HL-60 (cell line): ENCODE results near the gene PDE1C.

ENCODE experiments used
- DNase-seq, 2 experiments: peaks; one replicate each; pipeline ENCODE4 v3.0.0-alpha.2; 2010 to 2020; ENCODE audit warnings: low read depth in 1 of 2, low spot score in 1 of 2
- H3K27ac ChIP-seq: fragments of 250-450 bp; sonication (Bioruptor Pico); replicated peaks from 2 replicates; pipeline ENCODE4 v1.5.1; 2020; ENCODE audit warnings: mild to moderate bottlenecking, moderate library complexity
- H3K27me3 ChIP-seq: fragments of 250-450 bp; sonication (Bioruptor Pico); 2 replicates; pipeline ENCODE4 v1.5.1; 2021; ENCODE audit warnings: mild to moderate bottlenecking, moderate library complexity; ENCODE audit not compliant: insufficient read depth, poor library complexity, severe bottlenecking
- H3K4me3 ChIP-seq: replicated peaks from 2 replicates; pipeline ENCODE4 v1.5.1; 2011; ENCODE audit warnings: mild to moderate bottlenecking, control low read depth, low read length; ENCODE audit not compliant: insufficient read depth
- GABPA ChIP-seq: IDR thresholded peaks from 2 replicates; pipeline ENCODE4 v1.6.1; 2012; ENCODE audit warnings: low read depth
- POLR2AphosphoS5 ChIP-seq: IDR thresholded peaks from 2 replicates; pipeline ENCODE4 v1.6.1; 2012; ENCODE audit warnings: low read depth
- SPI1 ChIP-seq: IDR thresholded peaks from 2 replicates; pipeline ENCODE4 v1.6.1; 2012; ENCODE audit warnings: low read depth, mild to moderate bottlenecking, borderline replicate concordance
- TF ChIP-seq, protein P1 (sequence below): IDR thresholded peaks from 2 replicates; pipeline ENCODE4 v1.6.1; 2012; ENCODE audit warnings: low read depth; ENCODE audit not compliant: insufficient replicate concordance
- TF ChIP-seq, protein P2 (sequence below): IDR thresholded peaks from one replicate; pipeline ENCODE4 v1.5.1; 2011; ENCODE audit warnings: low read length, control low read depth, inconsistent platforms; ENCODE audit not compliant: insufficient read depth

PDE1C gene

DNA sequence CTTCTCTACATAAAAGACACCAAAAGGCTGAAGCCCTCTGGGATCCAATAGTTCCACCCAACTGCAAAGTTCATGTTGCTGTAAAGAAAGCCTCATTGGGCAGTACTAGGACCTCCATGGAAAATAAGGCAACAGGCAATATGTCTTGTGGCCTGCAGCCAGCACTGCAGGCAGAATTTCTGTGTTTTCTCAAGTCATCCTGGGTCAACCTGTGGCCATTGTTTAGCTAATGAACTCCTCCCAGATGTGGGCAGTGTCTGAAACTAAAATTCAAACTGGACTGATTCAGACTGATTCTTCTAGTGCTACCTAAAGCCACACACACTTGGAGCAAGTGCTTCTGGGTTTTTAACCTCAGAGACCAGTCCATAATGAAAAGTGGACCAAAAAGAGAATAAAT is 241.7 kb downstream of the PDE1C start:
- H3K27me3 ChIP-seq: no peaks in the 10 kb centered on the region
- no peak overlapping the region for H3K4me3 ChIP-seq
- no peak overlapping the region for H3K27ac ChIP-seq
- no peak for DNase-seq
- TF ChIP-seq, protein P1, sequence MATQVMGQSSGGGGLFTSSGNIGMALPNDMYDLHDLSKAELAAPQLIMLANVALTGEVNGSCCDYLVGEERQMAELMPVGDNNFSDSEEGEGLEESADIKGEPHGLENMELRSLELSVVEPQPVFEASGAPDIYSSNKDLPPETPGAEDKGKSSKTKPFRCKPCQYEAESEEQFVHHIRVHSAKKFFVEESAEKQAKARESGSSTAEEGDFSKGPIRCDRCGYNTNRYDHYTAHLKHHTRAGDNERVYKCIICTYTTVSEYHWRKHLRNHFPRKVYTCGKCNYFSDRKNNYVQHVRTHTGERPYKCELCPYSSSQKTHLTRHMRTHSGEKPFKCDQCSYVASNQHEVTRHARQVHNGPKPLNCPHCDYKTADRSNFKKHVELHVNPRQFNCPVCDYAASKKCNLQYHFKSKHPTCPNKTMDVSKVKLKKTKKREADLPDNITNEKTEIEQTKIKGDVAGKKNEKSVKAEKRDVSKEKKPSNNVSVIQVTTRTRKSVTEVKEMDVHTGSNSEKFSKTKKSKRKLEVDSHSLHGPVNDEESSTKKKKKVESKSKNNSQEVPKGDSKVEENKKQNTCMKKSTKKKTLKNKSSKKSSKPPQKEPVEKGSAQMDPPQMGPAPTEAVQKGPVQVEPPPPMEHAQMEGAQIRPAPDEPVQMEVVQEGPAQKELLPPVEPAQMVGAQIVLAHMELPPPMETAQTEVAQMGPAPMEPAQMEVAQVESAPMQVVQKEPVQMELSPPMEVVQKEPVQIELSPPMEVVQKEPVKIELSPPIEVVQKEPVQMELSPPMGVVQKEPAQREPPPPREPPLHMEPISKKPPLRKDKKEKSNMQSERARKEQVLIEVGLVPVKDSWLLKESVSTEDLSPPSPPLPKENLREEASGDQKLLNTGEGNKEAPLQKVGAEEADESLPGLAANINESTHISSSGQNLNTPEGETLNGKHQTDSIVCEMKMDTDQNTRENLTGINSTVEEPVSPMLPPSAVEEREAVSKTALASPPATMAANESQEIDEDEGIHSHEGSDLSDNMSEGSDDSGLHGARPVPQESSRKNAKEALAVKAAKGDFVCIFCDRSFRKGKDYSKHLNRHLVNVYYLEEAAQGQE: no peak
- TF ChIP-seq SPI1: no peak
- TF ChIP-seq, protein P2, sequence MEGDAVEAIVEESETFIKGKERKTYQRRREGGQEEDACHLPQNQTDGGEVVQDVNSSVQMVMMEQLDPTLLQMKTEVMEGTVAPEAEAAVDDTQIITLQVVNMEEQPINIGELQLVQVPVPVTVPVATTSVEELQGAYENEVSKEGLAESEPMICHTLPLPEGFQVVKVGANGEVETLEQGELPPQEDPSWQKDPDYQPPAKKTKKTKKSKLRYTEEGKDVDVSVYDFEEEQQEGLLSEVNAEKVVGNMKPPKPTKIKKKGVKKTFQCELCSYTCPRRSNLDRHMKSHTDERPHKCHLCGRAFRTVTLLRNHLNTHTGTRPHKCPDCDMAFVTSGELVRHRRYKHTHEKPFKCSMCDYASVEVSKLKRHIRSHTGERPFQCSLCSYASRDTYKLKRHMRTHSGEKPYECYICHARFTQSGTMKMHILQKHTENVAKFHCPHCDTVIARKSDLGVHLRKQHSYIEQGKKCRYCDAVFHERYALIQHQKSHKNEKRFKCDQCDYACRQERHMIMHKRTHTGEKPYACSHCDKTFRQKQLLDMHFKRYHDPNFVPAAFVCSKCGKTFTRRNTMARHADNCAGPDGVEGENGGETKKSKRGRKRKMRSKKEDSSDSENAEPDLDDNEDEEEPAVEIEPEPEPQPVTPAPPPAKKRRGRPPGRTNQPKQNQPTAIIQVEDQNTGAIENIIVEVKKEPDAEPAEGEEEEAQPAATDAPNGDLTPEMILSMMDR: no peak
- no peak for TF ChIP-seq GABPA
- no peak for TF ChIP-seq POLR2AphosphoS5

DNA sequence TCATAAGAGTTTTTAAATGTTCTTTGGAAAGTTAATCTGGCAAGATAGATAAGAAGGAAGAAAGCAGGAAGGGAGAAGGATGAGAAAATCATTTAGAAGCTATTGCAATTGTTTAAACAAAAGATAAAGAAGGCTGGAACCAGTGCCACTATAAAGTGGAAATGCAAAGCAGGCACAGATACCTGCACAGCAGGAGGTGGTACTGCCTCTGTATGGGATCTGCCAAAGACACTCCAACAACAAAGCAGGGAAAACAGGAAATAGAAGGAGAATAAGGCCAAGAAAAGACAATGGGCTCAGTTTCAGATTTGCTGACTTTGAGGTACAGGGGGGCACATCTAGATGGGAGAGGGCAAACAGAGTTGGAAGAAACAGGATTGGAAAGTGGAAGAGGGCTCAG is 244.6 kb downstream of the PDE1C start:
- no peak for TF ChIP-seq SPI1
- no peak for TF ChIP-seq GABPA
- TF ChIP-seq, protein P1: no peak
- TF ChIP-seq POLR2AphosphoS5: no peak
- TF ChIP-seq, protein P2: no peak
- Histone ChIP-seq H3K27me3 (no peaks in the 10 kb centered on the region), H3K27ac (no peak overlapping the region), H3K4me3 (no peak overlapping the region)
- no peak for DNase-seq

DNA sequence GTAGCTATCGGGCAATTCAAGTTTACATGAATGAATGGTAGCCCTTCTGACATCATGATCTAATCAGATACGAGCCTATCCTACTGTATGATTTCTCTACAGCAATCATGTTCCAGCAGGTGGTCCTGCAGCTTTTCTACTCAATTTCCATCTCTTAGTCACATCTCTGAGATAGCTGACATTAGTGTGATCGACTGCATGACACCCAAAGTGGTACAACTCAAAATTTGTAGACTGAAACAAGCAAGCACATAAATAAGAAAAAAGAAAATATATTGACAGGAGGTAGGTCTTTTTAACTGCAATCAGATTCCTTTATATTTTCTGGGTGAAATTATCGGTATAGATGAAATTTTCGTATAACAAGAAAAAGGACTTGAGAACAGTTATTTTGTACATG is 251.2 kb downstream of the PDE1C start:
- no peak for DNase-seq
- no peak for TF ChIP-seq SPI1
- TF ChIP-seq, protein P1: no peak
- no peak for TF ChIP-seq GABPA
- no peak for TF ChIP-seq POLR2AphosphoS5
- TF ChIP-seq, protein P2: no peak
- H3K27ac ChIP-seq: no peak overlapping the region
- H3K27me3 ChIP-seq: no peaks in the 10 kb centered on the region
- H3K4me3 ChIP-seq: no peak overlapping the region
